ENCODE results near the gene TFG.

TFG gene

DNA sequence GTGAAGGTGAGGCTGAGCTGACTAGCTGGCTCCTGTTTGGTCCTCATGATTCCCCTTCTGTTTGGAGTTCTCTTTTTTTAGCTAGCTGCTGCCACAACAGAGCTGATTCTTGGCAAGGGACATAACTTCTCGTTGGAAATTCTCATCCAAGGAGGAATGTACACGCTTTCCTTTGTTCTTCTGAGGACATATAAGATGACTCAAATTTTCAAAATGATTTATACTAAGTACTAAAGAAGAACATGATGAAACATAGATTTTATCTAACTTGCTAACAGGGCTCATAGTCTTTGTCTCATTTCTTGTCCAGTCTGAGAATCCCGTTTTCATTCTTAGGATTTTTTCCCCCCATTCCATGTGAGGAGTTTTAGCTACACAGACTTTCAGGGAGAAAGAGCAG lies 2.9 kb upstream of the TFG start:
- no peak for DNase-seq (ENCODE audit: low spot score)

DNA sequence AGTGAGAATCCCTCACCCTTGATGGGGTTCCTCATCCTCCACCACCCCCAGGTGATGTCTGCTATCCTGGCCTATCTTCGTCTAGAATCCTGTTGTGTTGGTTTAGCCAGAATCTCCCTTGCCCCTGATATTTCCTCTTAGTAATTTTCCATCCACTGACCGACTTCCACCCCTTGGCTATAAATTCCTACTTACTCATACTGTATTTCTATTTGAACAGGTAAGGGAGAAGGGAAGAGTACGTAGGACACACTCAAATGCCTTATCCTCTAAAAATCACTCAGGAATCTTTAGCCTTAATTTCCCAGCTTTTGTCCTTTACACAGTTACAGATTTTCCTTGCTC lies 678 bp upstream of the TFG start:
- no peak for DNase-seq (ENCODE audit: low spot score)

DNA sequence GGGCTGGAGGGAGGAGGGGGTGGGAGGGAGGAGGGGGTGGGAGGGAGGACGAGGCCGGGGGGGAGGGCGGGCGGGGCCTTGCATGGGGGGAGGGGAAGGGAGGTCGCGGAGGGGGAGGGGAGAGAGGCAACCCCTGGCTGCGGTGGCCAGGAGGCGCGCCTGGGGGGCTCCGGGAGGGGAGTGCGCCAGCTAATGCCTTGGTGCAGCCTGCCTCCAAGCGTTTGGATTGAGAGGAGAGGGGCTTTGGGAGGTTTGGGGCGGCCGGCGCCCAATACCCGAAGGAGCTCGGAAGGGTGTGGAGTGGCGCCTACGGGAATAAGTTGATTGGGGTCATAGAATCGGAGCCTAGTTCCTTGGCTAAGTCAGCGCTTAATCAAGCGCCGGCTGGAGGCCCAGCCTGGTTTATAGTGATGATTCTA lies 557 bp downstream of the TFG start:
- peak; percentile 16 for DNase-seq (ENCODE audit: low spot score)

DNA sequence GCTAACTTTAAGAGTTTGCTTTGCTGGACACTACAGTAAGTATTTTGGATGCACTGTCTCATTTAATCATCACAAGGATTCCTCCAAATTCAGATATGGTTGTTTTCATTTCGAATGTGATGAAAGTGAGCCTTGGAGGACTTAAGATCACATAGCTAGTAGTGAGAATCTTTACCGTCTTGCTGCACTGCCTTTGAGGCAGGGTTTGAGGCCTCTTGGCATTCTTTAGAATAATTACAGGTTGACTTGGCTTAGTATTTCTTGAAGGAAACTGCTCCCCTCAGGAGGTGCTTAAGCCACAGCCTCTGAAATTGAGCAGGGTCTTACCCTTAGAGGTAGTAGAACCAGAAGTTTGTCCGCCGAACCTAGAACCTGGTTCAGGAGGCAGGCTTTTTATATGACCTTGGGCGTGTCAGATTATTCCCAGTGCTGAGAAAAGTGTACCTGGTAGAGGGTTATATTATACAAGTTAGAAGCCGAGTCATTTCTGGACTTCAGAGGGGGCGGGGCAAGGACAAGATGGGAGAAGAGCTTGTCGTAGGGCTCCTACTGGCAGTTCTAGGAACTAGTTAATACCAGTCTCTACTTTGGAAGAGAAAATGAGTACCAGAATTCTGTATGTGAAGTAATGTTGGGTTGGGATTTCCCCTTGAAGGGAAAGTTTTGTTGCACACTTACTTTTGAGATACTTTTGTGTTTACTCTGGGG lies 1.1 kb downstream of the TFG start:
- DNase-seq (ENCODE audit: low spot score): peak; percentile 56

DNA sequence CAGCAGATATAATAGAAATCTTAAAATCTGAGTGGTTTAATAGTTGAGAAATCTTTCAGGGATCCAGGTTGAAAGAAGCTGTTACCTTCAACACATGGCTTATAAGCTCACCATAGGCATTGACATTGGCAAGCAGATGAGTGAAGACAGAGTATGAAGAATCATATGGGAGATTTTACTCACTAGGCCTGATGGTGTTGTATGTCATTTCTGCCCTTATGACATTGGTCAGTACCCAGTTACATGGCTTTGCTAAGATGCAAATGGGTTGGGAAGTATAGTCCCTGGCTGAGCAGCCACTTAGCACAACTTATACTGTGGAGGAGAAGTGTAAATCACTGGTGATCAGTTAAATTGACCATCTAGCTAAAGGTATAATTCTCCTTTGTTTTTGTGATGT lies 5.9 kb downstream of the TFG start:
- no peak for DNase-seq (ENCODE audit: low spot score)

DNA sequence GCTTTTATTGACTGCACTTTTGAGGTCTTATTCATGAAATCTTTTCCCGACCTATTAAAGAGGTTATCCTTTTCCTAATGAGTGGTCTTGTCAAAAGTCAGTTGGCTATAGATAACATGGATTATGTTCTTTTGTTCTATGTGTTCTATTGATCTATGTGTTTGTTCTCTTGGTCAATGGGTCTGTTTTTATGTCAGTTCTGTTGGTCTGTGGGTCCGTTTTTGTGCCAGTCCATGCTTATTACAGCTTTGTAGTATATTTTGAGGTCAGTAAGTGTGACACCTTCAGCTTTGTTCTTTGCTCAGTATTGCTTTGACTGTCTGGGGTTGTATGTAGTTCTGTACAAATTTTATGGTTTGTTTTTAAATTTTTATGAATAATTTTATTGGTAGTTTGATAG lies 7.8 kb downstream of the TFG start:
- DNase-seq (ENCODE audit: low spot score): no peak

DNA sequence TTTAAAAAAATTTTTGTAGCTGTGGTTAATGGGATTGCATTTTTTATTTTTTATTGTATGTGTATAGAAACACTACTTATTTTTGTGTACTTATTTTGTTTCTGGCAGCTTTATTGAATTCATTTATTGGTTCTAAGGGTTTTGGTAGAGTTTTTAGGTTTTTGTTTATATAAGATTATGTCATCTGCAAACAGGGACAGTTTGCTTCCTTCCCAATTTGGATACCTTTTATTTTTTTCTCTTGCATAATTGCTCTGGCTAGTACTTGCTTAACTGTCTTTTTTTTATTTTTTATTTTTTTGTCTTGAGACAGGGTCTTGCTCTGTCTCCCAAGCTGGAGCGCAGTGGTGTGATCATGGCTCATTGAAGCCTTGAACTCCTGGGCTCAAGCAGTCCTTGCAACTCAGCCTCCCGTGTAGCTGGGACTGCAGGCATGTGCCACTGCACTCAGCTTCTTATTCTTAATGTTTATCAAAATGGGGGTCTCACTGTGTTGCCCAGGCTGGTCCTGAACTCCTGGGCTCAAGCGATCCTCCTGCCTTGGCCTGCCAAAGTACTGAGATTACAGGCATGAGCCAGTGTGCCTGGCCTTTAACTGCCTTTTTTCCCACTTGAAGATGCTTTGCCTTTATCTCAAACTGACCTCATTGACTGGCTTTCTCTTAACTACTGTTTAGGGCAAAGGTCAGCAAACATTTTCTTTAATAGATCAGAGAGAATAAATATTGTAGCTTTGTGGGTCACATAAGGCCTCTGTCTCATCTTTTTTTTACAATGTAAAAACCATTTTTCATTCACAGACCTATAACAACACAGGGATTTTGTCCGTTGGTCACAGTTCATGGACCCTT lies 8.6 kb downstream of the TFG start:
- no peak for DNase-seq (ENCODE audit: low spot score)

DNA sequence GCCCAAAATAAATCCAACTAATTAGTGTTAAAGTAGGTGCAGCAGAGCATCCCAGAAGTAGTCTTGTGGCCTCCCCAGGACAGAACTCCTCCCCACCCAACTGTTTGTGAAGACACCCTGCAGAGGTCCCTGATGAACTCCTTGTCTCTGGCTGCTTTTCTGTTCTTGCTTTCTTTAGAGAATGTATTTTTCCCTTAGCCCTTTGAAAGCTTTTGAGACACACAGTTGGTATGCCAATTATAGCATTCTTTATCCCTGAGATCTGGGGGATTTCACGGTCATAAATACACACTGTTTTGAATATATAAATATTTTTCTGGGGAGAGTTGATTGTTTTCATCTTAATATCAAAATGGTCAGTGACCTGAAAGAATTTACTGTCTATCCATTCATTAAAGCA lies 9.8 kb downstream of the TFG start:
- no peak for DNase-seq (ENCODE audit: low spot score)

DNA sequence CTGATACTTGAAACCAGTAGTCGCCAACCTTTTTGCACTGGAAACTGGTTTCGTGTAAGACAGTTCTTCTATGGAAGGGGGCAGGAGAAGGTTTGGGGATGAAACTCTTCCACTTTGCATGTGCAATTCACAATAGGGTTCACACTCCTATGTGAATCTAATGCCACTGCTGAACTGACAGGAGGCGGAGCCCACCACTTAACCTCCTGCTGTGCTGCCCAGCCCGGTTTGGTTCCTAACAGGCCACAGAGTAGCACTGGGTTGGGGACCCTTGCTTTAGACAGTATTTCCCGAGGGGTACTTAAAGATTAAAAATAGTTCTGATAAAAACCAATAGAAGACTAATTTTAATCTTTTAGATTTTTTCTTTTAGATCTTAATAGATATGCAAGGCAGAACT lies 11.1 kb downstream of the TFG start:
- no peak for DNase-seq (ENCODE audit: low spot score)

DNA sequence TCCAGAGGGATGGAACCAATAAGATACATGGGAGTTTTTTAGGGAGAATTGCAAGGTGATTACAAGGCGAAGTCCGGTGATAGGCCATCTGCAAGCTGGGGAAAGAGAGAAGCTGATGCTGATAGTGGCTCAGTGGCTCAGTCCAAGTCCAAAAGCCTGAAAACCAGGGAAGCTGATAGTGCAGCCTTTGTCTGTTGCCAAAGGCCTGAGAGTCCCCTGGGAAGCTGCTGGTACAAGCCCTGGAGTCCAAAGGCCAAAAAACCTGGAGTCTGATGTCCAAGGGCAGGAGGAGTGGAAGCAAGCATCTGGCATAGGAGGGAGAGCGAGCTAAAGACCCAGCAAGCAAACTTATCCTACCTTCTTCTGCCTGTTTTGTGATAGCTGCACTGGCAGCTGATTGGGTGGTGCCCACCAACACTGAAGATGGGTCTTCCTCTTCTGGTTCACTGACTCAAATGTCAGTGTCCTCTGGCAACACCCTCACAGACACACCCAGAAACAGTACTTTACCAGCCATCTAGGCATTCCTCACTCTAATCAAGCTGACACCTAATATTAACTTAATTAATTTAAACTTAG lies 16.7 kb downstream of the TFG start:
- no peak for DNase-seq (ENCODE audit: low spot score)

DNA sequence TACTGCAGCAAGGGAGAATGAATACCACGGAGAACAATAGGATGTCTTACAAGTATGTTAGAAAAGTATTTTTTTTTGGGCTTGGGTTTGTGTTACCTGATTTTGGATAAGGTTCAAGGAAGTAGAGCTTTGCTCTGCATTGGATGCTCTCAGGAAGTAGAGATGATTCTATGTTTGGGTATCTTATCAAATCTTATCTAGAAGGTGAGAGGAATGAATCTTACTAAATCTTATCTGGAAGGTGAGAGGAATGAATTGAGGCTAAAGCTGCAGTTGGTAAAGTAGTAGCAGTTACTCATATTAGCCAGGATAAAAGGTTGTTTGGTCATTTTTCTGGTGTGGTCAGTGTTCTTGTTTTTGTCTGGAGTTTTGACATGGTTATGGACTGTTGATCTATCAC lies 17.4 kb downstream of the TFG start:
- DNase-seq (ENCODE audit: low spot score): no peak

DNA sequence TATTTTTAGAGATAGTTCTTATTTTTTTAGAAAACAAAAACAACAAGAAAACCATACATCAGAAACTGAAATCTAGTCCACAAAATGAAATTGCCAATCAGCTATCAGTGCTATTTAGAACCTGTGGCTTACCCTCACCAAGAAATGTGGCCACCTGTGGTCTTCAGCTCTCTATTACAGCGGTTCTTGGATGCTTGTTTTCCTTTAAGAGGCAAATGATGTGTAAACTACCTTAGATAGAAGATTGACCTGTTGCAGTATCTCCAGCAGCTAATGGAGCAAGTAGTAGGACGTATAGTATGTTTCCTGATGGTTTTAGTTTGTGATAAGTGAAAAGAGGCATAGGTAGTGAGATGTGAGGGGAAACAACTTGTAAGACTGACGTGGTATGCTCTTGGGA lies 21.2 kb downstream of the TFG start:
- no peak for DNase-seq (ENCODE audit: low spot score)

DNA sequence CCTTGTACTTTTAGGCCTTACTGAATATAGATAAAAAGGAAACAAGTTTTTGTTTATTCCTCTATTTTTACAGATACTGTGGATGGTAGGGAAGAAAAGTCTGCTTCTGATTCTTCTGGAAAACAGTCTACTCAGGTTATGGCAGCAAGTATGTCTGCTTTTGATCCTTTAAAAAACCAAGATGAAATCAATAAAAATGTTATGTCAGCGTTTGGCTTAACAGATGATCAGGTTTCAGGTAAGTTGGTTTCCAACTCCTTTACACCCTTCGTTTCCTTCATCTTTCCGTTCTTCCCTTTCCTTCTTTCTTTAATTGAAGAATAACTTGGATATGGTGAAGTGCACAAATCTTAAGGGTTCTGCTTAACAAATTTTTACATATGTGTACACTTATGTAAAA lies 23.1 kb downstream of the TFG start:
- DNase-seq (ENCODE audit: low spot score): no peak

DNA sequence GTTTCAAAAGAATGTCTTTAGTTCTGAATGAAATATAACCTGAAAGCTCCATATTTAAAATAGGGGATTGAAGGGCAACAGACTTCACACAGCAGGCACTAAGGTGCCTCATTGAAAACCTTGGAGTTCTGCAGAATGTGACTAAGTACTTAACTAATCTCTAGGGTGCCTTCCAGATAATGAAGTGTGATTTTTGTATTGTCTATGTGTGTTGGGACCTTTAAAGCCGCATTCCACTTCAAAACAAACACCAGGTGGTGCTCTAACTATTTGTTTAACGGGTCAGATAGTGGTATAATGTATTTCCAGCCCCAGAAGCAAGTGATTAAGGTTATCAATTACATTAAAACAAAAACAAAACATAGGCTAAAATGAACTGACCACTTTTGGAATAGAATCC lies 28.0 kb downstream of the TFG start:
- no peak for DNase-seq (ENCODE audit: low spot score)

DNA sequence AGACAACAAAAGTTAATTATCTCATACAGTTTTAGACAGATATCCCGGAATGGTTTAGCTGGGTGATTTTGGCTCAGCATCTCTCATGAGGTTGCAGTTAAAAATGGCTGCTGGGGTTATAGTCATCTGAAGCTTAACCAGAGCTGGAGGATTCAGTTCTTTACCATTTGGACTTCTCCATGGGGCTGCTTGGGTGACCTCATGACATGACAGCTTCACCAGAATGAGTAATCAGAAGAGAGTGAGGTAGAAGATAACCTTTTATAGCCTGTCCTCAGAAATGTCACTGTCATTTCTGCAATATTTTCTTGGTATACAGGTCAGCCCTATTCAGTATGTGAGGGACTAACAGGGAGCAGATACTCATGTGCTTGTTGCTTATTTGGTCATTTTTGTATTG lies 30.9 kb downstream of the TFG start:
- DNase-seq (ENCODE audit: low spot score): no peak

DNA sequence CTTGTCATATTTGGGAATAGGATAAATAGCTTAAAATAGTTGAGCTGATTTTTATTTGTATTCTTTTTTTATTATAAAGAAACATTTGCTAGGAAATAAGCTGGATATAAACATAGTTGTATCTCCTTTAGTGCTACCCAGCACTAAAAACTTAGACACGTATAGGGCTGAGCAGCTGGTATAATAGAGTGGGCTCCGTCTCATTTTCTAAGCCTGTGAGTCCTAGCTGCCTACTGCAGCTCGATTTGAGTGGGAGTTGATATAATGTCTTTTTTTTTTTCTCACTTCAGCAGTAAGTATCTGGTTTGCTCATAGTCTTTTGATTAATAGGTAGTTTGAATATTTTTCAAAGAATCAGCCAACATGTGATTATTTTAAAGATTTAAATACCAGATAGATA lies 34.2 kb downstream of the TFG start:
- no peak for DNase-seq (ENCODE audit: low spot score)

DNA sequence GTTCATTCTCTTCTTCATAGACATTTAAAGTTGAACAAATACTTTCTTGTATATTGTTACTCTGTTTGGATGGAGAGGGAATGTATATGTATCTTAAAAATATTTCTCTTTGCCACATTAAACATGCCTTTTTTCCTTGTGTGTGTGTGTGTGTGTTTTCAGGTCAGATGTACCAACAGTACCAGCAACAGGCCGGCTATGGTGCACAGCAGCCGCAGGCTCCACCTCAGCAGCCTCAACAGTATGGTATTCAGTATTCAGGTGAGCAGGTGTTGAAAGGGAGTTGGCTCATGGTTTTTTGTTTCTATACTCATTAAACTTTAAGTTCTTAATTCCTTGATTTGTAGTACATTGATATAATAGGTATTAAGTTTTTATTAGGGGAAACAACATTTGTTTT lies 35.4 kb downstream of the TFG start:
- DNase-seq (ENCODE audit: low spot score): no peak

DNA sequence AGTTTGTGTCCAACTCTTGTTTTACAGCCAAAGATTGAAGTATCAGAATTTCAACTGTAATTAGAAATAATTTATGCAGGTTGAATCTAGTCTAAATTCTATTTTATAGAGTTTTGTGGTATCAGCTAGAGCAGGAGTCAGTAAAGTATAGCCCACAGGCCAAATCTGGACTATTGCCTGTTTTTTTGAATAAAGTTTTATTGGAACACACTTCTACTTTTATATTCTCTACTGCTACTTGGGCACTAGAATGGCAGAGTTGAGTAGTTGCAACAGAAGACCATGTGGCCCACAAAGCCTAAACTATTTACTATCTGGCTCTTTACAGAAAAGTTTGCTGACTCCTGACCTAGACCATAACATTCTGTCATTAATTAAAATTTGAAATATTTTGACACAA lies 36.3 kb downstream of the TFG start:
- DNase-seq (ENCODE audit: low spot score): no peak

DNA sequence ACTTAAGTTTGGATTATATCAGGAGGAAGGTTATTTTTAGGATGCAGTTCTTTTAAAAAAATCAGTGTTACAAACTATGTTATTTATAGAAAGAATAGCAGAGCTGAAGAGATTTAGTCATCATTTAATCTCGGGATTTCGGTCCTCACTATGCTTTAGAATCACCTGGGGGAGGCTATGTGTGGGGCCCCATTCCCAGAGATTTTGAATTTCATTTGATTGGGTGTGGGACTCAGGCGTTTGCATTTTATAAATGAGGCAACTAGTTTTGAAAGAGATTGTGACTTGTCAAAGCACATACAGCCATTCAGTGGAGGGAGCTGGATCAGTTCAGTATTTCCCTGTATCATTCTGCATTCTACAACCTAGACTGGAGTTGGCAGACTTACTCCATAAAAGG lies 36.8 kb downstream of the TFG start:
- DNase-seq (ENCODE audit: low spot score): no peak

DNA sequence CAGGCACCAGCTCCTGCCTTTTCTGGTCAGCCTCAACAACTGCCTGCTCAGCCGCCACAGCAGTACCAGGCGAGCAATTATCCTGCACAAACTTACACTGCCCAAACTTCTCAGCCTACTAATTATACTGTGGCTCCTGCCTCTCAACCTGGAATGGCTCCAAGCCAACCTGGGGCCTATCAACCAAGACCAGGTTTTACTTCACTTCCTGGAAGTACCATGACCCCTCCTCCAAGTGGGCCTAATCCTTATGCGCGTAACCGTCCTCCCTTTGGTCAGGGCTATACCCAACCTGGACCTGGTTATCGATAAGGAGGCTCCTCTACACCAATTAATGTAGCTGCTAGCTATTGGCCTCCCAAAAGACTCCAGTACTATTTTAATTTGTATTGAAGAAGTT lies 38.9 kb downstream of the TFG start:
- no peak for DNase-seq (ENCODE audit: low spot score)

DNA sequence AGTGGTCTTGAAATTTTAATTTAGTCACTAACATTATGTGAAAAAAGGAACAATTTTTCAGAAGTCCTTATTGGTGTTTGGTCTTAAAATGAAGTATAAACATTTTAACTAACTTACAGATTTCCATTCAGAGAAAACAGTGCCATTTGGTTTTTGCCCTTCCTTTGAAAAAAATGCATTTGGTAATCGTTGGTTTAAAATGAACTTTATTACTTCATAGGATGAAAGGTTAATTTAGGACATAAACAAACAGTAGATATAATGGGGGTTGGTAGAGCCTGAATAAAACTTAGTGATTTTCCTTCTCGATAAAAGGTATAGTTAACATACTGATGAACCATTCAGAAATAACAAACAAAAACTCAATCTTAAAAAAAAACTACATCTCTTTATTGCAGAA lies 39.7 kb downstream of the TFG start:
- DNase-seq (ENCODE audit: low spot score): no peak

DNA sequence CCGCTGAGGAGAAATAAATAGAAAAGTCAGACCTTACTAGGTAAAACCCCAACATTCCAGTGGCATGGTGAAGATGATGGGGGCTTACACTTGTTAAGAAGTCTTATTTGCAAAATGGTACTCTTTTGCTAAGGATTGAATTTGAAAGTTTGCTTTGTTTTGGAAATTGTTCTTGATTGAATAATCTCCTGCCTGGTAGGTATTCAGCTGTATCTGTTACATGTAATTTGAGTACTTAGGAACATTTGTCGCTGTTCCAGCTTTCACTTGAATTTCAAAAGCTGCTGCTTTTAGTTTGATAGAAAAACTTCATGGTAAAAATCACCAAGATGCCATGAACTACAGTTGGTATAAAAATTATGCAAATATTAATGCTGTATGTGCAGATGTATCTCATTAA lies 44.6 kb downstream of the TFG start:
- DNase-seq (ENCODE audit: low spot score): no peak

DNA sequence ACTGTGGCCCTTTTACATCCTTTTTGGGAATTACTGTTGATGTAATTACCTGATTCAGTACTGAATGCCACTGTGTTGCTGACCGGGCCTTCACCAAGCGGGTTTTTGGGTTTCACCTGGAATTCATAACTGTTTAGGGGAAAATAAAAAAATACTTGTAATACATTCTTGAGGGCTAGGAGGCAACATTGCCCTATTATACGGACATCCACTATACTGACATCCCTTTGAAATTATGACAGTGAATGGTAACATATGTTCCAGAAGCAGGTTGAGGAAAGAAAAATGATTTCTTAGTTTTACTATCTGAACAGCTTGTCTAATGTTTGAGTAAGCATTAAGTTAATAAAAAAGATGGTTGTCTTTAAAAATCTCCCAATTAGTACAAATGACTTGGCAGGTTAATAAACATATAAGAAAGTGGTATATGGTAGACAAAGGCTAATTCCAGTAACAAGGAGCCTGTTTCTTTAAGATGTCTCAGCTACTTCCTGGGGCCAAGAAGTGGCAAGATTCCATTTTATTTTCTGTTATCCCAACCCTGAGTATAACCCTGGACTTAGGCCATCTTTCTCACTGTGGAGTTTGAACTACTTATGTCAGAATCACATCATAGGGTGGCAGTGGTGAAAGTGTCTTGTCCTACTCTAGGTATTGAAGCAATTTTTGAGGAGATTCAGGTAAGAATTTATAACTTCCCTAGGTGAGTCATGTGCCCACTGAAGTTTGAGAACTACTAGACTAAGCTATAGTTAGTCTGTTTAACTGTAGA lies 45.5 kb downstream of the TFG start:
- DNase-seq (ENCODE audit: low spot score): no peak

Measured in HuH-7.5 (cell line).